RWPE1 (cell line): ENCODE data around the gene COL4A6.

Experiments
- CTCF ChIA-PET: fragments of 350-600 bp; sonication (Branson Sonifier 250); formaldehyde crosslinking; extraction: SDS; loops from one replicate; lab custom pipeline; 2021; lab: Yijun Ruan, JAX
- POLR2A ChIA-PET: fragments of 400-600 bp; formaldehyde crosslinking; extraction: SDS; loops from one replicate; lab custom pipeline; 2020; ENCODE audit warnings: antibody characterized with exemption; ENCODE audit not compliant: low non-redundant PET; lab: Yijun Ruan, JAX
- DNase-seq: peaks from one replicate; pipeline ENCODE4 v3.0.0; 2012; ENCODE audit warnings: low spot score
- H3K27ac ChIP-seq: fragments of 450-650 bp; 2 replicates; pipeline ENCODE4 v1.5.1; 2017
- TF ChIP-seq, protein P1 (sequence below): fragments of 450-650 bp; conservative IDR thresholded peaks from 2 replicates; pipeline ENCODE4 v1.5.1; 2017; ENCODE audit warnings: low read depth, mild to moderate bottlenecking

Gene COL4A6

DNA sequence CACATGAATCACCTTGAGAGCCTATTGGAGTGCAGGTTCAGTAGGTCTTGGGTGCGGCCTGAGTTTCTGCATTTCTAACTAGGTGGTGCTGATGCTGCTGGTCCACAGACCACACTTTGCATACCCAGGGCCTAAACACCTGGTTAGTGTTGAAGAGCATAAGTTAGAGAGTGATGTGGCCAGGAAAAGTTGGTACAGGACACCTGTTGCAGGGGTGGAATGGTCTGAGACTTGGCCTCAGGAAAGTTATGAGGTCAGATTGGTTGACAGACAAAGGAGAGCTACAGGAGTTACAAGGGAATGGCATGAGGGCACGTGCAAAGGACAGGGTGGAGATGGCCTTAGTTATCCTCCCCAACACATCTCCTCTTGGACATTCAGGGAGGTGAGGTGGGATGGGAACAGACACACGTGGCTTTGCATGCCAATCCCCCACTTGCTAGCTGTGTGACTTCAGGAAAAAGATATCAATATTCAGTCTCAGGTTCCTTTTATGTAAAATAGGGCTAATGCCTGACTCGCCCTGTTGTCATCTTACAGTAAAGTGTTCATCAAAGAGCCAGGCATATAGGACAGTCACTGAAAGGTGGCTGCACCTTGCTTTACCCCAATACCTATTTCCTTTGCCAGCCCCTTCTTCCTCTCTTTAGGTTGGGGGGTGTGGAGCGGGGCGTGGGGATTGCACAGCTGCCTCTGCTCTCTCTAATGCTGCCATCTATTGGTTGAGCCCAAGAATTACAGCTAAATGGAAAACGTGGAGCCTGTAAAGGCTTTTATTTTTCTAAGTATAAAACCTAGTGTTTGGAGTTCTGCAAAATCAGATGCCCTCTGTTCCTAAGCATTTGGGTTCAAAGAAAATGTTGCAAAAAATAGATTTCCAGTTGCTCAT is 299.2 kb downstream of the COL4A6 start:
- no peak overlapping the region for H3K27ac ChIP-seq
- DNase-seq: no peak
- TF ChIP-seq, protein P1, sequence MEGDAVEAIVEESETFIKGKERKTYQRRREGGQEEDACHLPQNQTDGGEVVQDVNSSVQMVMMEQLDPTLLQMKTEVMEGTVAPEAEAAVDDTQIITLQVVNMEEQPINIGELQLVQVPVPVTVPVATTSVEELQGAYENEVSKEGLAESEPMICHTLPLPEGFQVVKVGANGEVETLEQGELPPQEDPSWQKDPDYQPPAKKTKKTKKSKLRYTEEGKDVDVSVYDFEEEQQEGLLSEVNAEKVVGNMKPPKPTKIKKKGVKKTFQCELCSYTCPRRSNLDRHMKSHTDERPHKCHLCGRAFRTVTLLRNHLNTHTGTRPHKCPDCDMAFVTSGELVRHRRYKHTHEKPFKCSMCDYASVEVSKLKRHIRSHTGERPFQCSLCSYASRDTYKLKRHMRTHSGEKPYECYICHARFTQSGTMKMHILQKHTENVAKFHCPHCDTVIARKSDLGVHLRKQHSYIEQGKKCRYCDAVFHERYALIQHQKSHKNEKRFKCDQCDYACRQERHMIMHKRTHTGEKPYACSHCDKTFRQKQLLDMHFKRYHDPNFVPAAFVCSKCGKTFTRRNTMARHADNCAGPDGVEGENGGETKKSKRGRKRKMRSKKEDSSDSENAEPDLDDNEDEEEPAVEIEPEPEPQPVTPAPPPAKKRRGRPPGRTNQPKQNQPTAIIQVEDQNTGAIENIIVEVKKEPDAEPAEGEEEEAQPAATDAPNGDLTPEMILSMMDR: peak; percentile 29
- POLR2A ChIA-PET: no interaction called here
- CTCF ChIA-PET: interaction anchor here (0.6 to 1.1 kb wide), 2 partner anchors 16 to 22 kb away, joined by 4 to 5 read pairs; no protein-coding TSS in a partner anchor

DNA sequence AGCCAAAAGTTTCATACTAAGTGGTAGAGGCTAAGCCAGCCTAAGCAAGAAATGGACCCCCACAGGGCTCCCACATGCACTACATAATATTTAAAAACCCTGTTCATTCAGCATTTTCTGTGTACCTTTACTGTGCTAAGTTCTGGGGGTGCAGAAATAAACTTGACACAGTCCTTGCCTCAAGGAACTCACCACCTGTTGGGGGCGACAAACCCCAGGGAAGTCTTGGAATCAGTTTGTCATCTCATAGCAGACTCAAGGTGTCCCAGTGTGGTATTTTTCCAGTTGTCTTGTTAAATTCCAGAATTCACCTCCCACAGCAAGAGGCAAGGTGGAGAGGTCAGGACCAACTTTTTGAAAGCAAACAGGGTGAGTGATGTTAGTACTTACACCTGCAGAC is 303.5 kb downstream of the COL4A6 start:
- TF ChIP-seq, protein P1: no peak
- ChIA-PET CTCF (no interaction called here), POLR2A (no interaction called here)
- no peak overlapping the region for H3K27ac ChIP-seq
- no peak for DNase-seq

DNA sequence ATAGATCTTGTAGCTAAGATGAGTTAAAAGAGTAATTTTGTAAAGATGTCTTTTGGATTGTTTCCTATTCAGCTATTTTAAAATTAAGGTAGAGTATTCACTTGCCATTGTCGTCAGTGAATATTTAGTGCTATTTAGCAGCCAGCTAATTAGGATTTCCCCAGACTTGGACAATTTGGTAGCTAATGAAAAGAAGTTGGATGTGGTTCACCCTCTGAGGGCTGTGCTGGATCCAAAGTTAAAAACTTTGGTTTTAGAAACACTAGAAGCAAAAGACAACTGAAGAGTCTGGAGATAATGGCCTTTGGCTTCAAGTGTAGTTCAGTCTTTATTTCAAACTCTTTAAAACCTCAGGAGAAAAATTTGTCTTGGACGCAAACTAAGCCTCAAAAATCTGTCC is 305.3 kb downstream of the COL4A6 start:
- POLR2A ChIA-PET: no interaction called here
- CTCF ChIA-PET: interaction anchor here (0.7 kb wide), 1 partner anchor 455 kb away, joined by 4 read pairs; no protein-coding TSS in a partner anchor
- no peak for DNase-seq

DNA sequence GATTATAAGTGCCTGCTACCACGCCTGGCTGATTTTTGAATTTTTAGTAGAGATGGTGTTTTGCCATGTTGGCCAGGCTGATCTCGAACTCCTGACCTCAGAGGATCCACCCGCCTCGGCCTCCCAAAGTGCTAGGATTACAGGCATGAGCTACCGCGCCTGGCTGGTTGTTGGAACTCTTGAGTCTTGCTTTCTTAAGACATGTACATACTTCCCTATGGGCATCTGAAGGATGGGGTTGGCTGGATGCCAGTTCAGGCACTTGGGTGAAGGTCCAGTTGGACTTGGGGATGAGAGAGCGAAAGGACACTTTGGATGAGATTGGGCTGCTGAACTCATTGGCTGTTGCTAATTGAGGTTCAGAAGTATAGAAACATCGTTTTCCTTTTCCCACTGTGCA is 306.2 kb downstream of the COL4A6 start:
- H3K27ac ChIP-seq: no peak overlapping the region
- DNase-seq: no peak
- POLR2A ChIA-PET: no interaction called here
- TF ChIP-seq, protein P1: no peak
- CTCF ChIA-PET: no interaction called here

More for the DNA sequence above, 305.3 kb downstream of the COL4A6 start:
- TF ChIP-seq, protein P1: no peak
- H3K27ac ChIP-seq: no peak overlapping the region

DNA sequence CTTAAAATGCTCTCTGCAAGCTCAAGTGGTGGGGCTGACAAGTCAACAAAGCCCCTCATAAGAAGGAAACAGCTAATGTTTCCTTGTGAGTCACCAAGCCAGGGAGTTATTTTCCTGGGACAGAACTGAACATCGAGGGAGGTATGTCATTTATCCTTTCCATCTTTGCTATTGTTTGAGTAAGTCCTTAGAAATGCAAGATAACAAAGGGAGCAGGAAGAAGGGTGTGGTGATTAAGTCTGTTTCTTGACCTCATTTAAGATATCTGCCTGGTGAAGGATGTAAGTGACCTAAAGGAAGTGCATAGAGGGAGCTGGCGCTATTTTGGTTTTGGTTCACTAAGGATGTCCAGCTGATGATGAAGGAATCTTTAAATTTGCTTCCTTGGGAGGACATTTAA is 306.8 kb downstream of the COL4A6 start:
- POLR2A ChIA-PET: no interaction called here

DNA sequence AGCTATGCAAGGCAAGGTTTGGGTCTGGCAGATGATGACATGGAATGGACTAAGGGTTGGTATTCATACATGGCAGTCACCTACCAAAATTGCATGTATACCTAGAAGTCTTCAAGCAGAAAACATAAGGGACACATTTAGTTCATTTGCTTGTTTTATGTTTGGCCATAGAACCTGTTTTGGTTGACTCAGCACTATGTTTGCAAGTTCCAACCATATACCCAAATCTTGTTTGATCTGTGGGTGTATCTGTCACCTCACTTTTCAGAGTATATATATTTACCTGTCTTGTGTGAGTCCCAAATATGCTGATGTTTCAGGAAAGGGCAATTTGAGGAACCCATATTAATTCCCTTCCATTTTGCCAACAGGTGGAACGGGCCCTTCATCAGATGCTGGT is 307.3 kb downstream of the COL4A6 start:
- POLR2A ChIA-PET: no interaction called here
- TF ChIP-seq, protein P1: no peak
- H3K27ac ChIP-seq: no peak overlapping the region
- DNase-seq: no peak
- CTCF ChIA-PET: no interaction called here

More for the DNA sequence above, 306.8 kb downstream of the COL4A6 start:
- TF ChIP-seq, protein P1: no peak
- CTCF ChIA-PET: no interaction called here
- peak; percentile 16 for DNase-seq
- no peak overlapping the region for H3K27ac ChIP-seq
